Prostate gland (tissue), 2 donors: ENCODE results near the gene CNTN4. TPM values are rescaled to one million over a fixed set of nuclear protein-coding genes. Genes with fewer than 3 reads are reported as not detected.

Experiments
- DNase-seq: peaks from one replicate; pipeline ENCODE4 v3.0.0-alpha.2; 2019; ENCODE audit warnings: low spot score
- H3K27ac ChIP-seq, 2 donors: fragments of 200-600 bp; sonication (generic); 2 replicates each; pipeline ENCODE4 v1.5.1; 2017 to 2019
- H3K27me3 ChIP-seq: fragments of 200-600 bp; sonication (generic); replicated peaks from 2 replicates; pipeline ENCODE4 v1.5.1; 2019; ENCODE audit not compliant: insufficient read depth
- H3K36me3 ChIP-seq, 2 donors: fragments of 200-600 bp; sonication (generic); 1 replicate in 1 of 2; 2 replicates in 1 of 2; pipeline versions ENCODE4 v1.5.1 to v1.8.1; 2017 to 2019
- H3K4me1 ChIP-seq: fragments of 200-600 bp; sonication (generic); replicated peaks from 2 replicates; pipeline ENCODE4 v1.5.1; 2019
- H3K4me3 ChIP-seq, 2 donors: fragments of 200-600 bp; sonication (generic); 2 replicates each; pipeline ENCODE4 v1.5.1; 2017 to 2019
- H3K9me3 ChIP-seq: fragments of 200-600 bp; sonication (generic); 2 replicates; pipeline ENCODE4 v1.5.1; 2017
- POLR2A ChIP-seq: fragments of 450-650 bp; IDR thresholded peaks from one replicate; pipeline ENCODE4 v1.6.1; 2016; ENCODE audit warnings: antibody characterized with exemption, mild to moderate bottlenecking
- POLR2AphosphoS5 ChIP-seq: sonication (generic); formaldehyde crosslinking; IDR thresholded peaks from one replicate; pipeline ENCODE4 v1.6.1; 2017; ENCODE audit warnings: antibody characterized with exemption
- WGBS: methylation state at CpG from one replicate; pipeline ENCODE4 v1.1.5; 2018; 5-methylcytosine and 5-hydroxymethylcytosine counted together
- intact Hi-C: fragments of 100-400 bp; cut with DNase I; formaldehyde crosslinking; loops from one replicate; pipeline ENCODE4 v1.14.2; 2022
- total RNA-seq, 2 donors: library from RNA; depleted of rRNA; stranded (reverse); fragments of >200 nt; gene quantifications; one replicate each; pipeline ENCODE4 v1.1.0, GENCODE V29; 2016
- TF ChIP-seq, protein P1 (sequence below), 4 experiments: fragments of 200-600 bp in 2 of 4; fragments of 450-650 bp in 2 of 4; sonication (generic) in 2 of 4; IDR thresholded peaks; 1 replicate in 3 of 4; 2 replicates in 1 of 4; pipeline ENCODE4 v1.5.1; 2016 to 2019; ENCODE audit warnings: antibody characterized with exemption in 4 of 4, mild to moderate bottlenecking in 2 of 4, moderate library complexity in 2 of 4

CNTN4 gene
- total RNA-seq, 2 donors from 2014 or later: 1.5 to 5.7 TPM

DNA sequence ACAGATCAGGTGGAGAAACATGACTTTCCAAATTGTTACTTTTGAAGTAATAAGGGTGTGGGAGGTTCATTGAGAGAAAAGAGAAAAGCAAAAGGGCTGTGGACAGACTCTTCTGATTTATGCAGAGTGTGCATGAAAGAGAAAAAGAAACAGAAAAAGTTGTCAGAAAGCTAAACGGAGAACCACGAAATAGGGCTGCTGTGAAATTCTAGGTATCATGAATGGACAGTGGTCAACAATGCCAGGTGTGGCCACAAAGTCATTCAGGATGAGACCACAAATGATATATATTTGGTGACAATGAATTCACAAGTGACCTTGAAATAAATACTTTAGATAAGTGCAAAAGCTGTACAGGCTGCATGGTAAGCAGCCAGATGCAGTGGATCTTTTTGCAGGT, 841.4 kb downstream of the CNTN4 start:
- TF ChIP-seq, protein P1, sequence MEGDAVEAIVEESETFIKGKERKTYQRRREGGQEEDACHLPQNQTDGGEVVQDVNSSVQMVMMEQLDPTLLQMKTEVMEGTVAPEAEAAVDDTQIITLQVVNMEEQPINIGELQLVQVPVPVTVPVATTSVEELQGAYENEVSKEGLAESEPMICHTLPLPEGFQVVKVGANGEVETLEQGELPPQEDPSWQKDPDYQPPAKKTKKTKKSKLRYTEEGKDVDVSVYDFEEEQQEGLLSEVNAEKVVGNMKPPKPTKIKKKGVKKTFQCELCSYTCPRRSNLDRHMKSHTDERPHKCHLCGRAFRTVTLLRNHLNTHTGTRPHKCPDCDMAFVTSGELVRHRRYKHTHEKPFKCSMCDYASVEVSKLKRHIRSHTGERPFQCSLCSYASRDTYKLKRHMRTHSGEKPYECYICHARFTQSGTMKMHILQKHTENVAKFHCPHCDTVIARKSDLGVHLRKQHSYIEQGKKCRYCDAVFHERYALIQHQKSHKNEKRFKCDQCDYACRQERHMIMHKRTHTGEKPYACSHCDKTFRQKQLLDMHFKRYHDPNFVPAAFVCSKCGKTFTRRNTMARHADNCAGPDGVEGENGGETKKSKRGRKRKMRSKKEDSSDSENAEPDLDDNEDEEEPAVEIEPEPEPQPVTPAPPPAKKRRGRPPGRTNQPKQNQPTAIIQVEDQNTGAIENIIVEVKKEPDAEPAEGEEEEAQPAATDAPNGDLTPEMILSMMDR (IDR thresholded peaks at IDR 0.05): no peak
- TF ChIP-seq POLR2A (no peak), POLR2AphosphoS5 (no peak)
- intact Hi-C loops: no loop called here
- no peak for DNase-seq
- no peaks in the 10 kb centered on the region for H3K36me3 ChIP-seq
- H3K27ac ChIP-seq: no peak overlapping the region
- H3K9me3 ChIP-seq: no peaks in the 10 kb centered on the region
- no peaks in the 10 kb centered on the region for H3K27me3 ChIP-seq
- no peaks in the 10 kb centered on the region for H3K4me1 ChIP-seq
- H3K4me3 ChIP-seq: no peak overlapping the region
- WGBS: 91% methylated on average over 2 of the region's 2 CpGs

DNA sequence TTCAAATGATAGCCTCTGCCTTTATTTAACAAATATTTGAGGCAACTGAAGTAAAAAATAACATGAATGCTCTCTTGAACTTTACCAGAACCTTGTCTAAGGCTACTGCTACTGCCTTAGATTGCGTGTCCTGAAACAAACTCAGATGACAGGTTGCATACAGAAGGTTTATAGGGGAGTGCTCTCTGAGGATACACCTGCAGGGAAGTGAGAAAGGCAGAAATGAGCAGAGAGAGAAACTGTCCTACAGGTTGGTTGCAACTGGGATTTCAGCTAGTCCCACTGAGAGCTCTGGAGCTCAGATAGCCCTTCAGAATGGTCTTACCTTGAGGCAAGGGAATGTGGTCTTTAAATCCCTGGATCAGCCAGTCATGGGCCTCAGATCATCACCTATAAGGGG, 846.0 kb downstream of the CNTN4 start:
- Histone ChIP-seq H3K4me1 (no peaks in the 10 kb centered on the region), H3K27ac (no peak overlapping the region), H3K4me3 (no peak overlapping the region), H3K9me3 (no peaks in the 10 kb centered on the region), H3K27me3 (no peaks in the 10 kb centered on the region), H3K36me3 (no peaks in the 10 kb centered on the region)
- no peak for TF ChIP-seq POLR2AphosphoS5
- TF ChIP-seq POLR2A: no peak
- intact Hi-C loops: no loop called here
- no peak for DNase-seq
- WGBS: 77% methylated on average over 1 of the region's 1 CpG

DNA sequence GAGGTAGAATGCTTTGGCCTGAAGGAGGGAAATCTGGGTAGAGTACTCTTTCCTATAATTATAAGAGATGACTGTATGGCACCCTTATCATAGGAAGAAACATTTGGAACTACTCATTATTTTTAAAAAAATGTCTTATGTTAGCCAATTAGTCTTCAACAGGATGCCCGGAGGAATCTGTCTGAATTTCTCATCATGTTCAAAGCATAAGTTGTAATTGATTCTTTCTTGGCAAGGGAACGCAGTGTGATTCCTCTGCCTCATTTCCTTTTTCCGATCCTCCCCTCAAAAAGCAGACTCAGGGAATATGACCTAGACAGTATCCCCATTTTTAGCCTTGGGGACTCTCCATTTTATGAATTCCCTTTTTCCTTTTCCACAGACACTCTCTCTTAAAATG, 846.5 kb downstream of the CNTN4 start:
- DNase-seq: no peak
- intact Hi-C loops: no loop called here
- Histone ChIP-seq H3K4me1 (no peaks in the 10 kb centered on the region), H3K36me3 (no peaks in the 10 kb centered on the region), H3K9me3 (no peaks in the 10 kb centered on the region), H3K27me3 (no peaks in the 10 kb centered on the region), H3K4me3 (no peak overlapping the region), H3K27ac (no peak overlapping the region)
- TF ChIP-seq POLR2AphosphoS5: no peak
- TF ChIP-seq, protein P1 (IDR thresholded peaks at IDR 0.05): no peak
- TF ChIP-seq POLR2A: no peak
- WGBS: 77% methylated on average over 3 of the region's 3 CpGs

DNA sequence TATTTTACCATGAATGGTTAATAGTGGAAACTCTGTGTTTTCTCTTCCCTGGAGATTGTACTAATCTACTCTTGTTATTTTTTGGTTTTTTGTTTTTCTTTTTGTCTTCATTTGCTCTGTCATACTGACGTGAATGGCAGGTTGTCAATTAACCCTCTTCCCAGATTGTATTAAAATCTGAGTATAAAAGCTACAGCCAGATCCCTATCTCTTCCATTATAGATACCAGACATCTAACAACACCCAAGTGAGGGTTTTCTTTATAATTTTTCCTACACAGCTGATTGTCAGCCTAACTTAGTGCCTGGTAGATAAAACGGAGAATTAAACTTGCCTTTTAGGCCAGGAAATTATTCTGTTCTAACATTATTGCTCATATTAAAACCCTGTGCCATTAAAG, 848.9 kb downstream of the CNTN4 start:
- 63% methylated on average over 2 of the region's 2 CpGs for WGBS
- Histone ChIP-seq H3K9me3 (no peaks in the 10 kb centered on the region), H3K4me1 (no peaks in the 10 kb centered on the region), H3K27me3 (no peaks in the 10 kb centered on the region), H3K4me3 (no peak overlapping the region), H3K27ac (no peak overlapping the region), H3K36me3 (no peaks in the 10 kb centered on the region)
- DNase-seq: no peak
- TF ChIP-seq POLR2AphosphoS5 (no peak), POLR2A (no peak)
- TF ChIP-seq, protein P1 (IDR thresholded peaks at IDR 0.05): no peak
- intact Hi-C loops: no loop called here

DNA sequence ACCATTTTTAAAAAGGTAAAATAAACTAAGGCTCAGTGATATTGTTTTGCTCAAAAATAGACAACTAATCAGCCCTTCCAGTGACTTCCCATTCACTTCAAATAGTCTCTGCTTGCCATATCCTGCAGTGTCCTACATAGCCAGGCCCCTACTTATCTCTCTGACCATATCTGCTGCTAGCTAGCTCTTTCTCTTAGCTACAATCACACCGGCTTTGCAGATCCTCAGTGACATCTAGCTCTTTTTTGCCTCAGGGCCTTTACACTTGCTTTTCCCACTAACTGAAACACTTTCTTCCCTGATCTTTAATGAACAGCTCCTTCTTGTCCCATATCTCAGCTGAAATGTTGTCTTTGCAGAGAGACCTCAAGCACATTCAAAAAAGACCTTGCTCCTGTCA, 850.2 kb downstream of the CNTN4 start:
- Histone ChIP-seq H3K36me3 (no peaks in the 10 kb centered on the region), H3K4me3 (no peak overlapping the region), H3K9me3 (no peaks in the 10 kb centered on the region), H3K27me3 (no peaks in the 10 kb centered on the region), H3K27ac (no peak overlapping the region), H3K4me1 (no peaks in the 10 kb centered on the region)
- DNase-seq: no peak
- intact Hi-C loops: no loop called here
- TF ChIP-seq POLR2A (no peak), POLR2AphosphoS5 (no peak)
- TF ChIP-seq, protein P1 (IDR thresholded peaks at IDR 0.05): no peak
- WGBS: 78% methylated on average over 1 of the region's 1 CpG
